ENCODE measurements around the gene PLCH1.

- TF ChIP-seq POLR2A (IDR thresholded peaks at IDR 0.05) = no peak
- TF ChIP-seq, protein P1, sequence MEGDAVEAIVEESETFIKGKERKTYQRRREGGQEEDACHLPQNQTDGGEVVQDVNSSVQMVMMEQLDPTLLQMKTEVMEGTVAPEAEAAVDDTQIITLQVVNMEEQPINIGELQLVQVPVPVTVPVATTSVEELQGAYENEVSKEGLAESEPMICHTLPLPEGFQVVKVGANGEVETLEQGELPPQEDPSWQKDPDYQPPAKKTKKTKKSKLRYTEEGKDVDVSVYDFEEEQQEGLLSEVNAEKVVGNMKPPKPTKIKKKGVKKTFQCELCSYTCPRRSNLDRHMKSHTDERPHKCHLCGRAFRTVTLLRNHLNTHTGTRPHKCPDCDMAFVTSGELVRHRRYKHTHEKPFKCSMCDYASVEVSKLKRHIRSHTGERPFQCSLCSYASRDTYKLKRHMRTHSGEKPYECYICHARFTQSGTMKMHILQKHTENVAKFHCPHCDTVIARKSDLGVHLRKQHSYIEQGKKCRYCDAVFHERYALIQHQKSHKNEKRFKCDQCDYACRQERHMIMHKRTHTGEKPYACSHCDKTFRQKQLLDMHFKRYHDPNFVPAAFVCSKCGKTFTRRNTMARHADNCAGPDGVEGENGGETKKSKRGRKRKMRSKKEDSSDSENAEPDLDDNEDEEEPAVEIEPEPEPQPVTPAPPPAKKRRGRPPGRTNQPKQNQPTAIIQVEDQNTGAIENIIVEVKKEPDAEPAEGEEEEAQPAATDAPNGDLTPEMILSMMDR (IDR thresholded peaks at IDR 0.05) = no peak
These were observed 410.5 kb downstream of the PLCH1 start for GRCh38 chr3:155334215-155334913.
